Calu3 (cell line): ENCODE results near the gene PADI6. TPM values are rescaled to one million over a fixed set of nuclear protein-coding genes. Genes with fewer than 3 reads are reported as not detected.
A peak's percentile ranks its signal among the peaks of the same experiment; 100 is the strongest.

Source experiments
- BruUV-seq: library from RNA; stranded (reverse); fragments of 400-500 nt; replicated peaks from 2 replicates; lab custom pipeline; 2021; lab: Mats Ljungman, UMichigan
- CTCF ChIA-PET: fragments of 300-600 bp; sonication (Branson Sonifier 250); formaldehyde crosslinking; loops from one replicate; lab custom pipeline; 2022; ENCODE audit warnings: antibody characterized with exemption; lab: Charles Lee
- DNase-seq: peaks from one replicate; pipeline ENCODE4 v3.0.0; 2022
- H3K27ac Mint-ChIP-seq: one replicate; pipeline ENCODE4 v1.8.0; 2022; ENCODE audit warnings: mixed read lengths; ENCODE audit not compliant: unreplicated experiment
- H3K27me3 Mint-ChIP-seq: one replicate; pipeline ENCODE4 v1.8.0; 2022; ENCODE audit warnings: mixed read lengths; ENCODE audit not compliant: unreplicated experiment
- H3K36me3 Mint-ChIP-seq: one replicate; pipeline ENCODE4 v1.8.0; 2022; ENCODE audit warnings: mild to moderate bottlenecking, moderate library complexity, mixed read lengths; ENCODE audit not compliant: insufficient read depth, unreplicated experiment
- H3K4me1 Mint-ChIP-seq: one replicate; pipeline ENCODE4 v1.8.0; 2022; ENCODE audit warnings: mild to moderate bottlenecking, low read depth, mixed read lengths; ENCODE audit not compliant: unreplicated experiment
- H3K4me3 Mint-ChIP-seq: one replicate; pipeline ENCODE4 v1.8.0; 2022; ENCODE audit warnings: mild to moderate bottlenecking, low read depth, moderate library complexity, mixed read lengths; ENCODE audit not compliant: unreplicated experiment
- H3K9me3 Mint-ChIP-seq: one replicate; pipeline ENCODE4 v1.8.0; 2022; ENCODE audit warnings: low read depth, mixed read lengths; ENCODE audit not compliant: unreplicated experiment
- CTCF ChIP-seq: fragments of 200-600 bp; IDR thresholded peaks from one replicate; pipeline ENCODE4 v1.8.0; 2022; ENCODE audit warnings: antibody characterized with exemption; ENCODE audit not compliant: unreplicated experiment
- intact Hi-C: fragments of 100-400 bp; cut with micrococcal nuclease; formaldehyde crosslinking; loops from one replicate; pipeline ENCODE4 v1.10.0; 2022; ENCODE audit not compliant: unreplicated experiment
- total RNA-seq: library from RNA; stranded (reverse); gene quantifications from 2 replicates; pipeline ENCODE4 v1.2.3, GENCODE V29; 2022

PADI6 gene
- total RNA-seq, 1 experiment from 2014 or later = not detected

DNA sequence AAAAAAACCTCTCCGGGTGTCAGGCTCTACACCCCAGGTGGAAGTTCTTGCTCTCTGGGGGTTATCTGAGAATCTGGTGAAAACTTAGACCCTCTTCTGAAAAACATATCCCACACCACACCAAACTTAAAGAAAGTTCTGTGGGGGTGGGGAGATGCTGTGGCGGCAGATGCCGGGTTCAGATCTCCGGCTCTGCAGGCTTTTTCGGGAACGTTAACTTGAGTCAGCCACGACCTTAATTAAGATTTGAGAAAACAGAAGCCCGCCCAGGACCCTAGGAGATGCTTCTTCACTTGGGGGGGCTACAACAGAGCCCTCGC, 65.2 kb downstream of the PADI6 start:
- no peak for TF ChIP-seq CTCF
- no peak for DNase-seq
- Mint-ChIP-seq H3K27me3 (no peaks in the 10 kb centered on the region), H3K9me3 (no peaks in the 10 kb centered on the region), H3K4me1 (peaks cover 14% of the 10 kb centered on the region), H3K4me3 (peak overlapping the region; percentile 57), H3K36me3 (peaks cover 55% of the 10 kb centered on the region), H3K27ac (no peak overlapping the region)
- intact Hi-C loops = no loop called here
- CTCF ChIA-PET = no interaction called here
- no TSS peak for BruUV-seq

DNA sequence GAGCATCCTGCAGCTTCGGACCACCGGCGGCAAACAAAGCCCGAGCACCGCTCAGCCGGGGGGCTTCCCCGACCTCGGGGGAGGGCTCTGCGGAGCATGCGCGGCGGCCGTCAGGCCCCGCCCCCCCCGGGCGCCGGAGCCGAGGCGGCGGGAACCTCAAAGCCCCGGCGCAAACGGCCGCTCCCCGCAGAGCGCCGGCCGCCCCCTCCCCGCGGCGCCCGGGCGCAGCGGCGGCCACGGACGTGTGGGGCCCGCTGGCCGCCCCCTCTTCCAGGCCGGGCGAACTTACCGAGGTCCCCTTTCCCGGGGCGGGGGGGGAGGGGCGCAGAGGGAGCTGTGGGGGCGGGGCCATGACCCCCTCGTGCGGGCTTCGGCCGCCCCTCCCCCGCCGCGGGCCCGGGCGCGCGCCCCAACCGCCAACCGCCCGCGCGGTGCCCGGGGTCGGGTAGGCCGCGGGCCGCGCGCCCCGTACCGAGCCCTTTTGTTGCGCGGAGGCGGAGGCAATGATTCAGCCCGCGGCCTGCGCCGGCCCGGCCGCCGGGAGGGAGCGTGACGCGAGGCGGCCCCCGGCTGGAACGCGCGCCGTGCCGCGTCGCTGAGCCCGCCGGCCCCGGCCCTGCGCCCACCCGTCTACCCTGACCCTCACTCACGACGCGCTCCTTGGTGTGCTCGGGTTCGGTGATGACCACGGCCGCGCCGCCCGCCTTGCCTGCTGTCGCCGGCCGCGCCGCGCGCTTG, 65.8 kb downstream of the PADI6 start:
- peaks cover 55% of the 10 kb centered on the region for H3K36me3 Mint-ChIP-seq
- peaks cover 14% of the 10 kb centered on the region for H3K4me1 Mint-ChIP-seq
- TF ChIP-seq CTCF = no peak
- CTCF ChIA-PET = no interaction called here
- peak; percentile 32 for DNase-seq
- H3K4me3 Mint-ChIP-seq = peak overlapping the region; percentile 83
- H3K27me3 Mint-ChIP-seq = no peaks in the 10 kb centered on the region
- no TSS peak for BruUV-seq
- no peaks in the 10 kb centered on the region for H3K9me3 Mint-ChIP-seq
- intact Hi-C loops = no loop called here
- H3K27ac Mint-ChIP-seq = no peak overlapping the region

GRCh38 chr1:17438318-17439249, 66.6 kb downstream of the PADI6 start:
- H3K4me3 Mint-ChIP-seq = peak overlapping the region; percentile 83
- CTCF ChIA-PET = interaction anchor here (0.6 to 0.8 kb wide), 5 partner anchors 17 to 456 kb away, joined by 3 to 4 read pairs (median 4); no protein-coding TSS in a partner anchor
- peaks cover 55% of the 10 kb centered on the region for H3K36me3 Mint-ChIP-seq
- peaks cover 19% of the 10 kb centered on the region for H3K4me1 Mint-ChIP-seq
- no peaks in the 10 kb centered on the region for H3K27me3 Mint-ChIP-seq
- intact Hi-C loops = no loop called here
- DNase-seq = peak; percentile 73
- no peaks in the 10 kb centered on the region for H3K9me3 Mint-ChIP-seq
- TF ChIP-seq CTCF = no peak
- H3K27ac Mint-ChIP-seq = peak overlapping the region; percentile 94
- BruUV-seq = no TSS peak

GRCh38 chr1:17439250-17440073, 67.5 kb downstream of the PADI6 start, which contains the start of gene RCC2:
RCC2 (minus strand) TSS chr1:17439677; CDS start chr1:17438514, 1,163 bp downstream.
- Mint-ChIP-seq H3K36me3 (peaks cover 46% of the 10 kb centered on the region), H3K9me3 (no peaks in the 10 kb centered on the region), H3K27ac (peak within 1 kb of the TSS; percentile 94), H3K4me3 (peak within 1 kb of the TSS; percentile 83), H3K4me1 (peaks cover 19% of the 10 kb centered on the region), H3K27me3 (no peaks in the 10 kb centered on the region)
- DNase-seq = peak; percentile 42
- CTCF ChIA-PET = interaction anchor here (0.6 to 0.8 kb wide), 6 partner anchors 18 to 455 kb away, joined by 3 to 6 read pairs (median 4); no protein-coding TSS in a partner anchor
- no TSS peak for BruUV-seq
- TF ChIP-seq CTCF = no peak
- intact Hi-C loops = no loop called here
